HG03066 (cell line): ENCODE data around the gene CYP2C9.
"Not testable (repeated sequence)": the region's sequence is repeated elsewhere in the genome, so short reads cannot be mapped to it uniquely, and the experiment has no call there.

Source experiments
- ATAC-seq: cut with Tn5 transposase; IDR thresholded peaks from one replicate; pipeline ENCODE4 v1.9.1; 2021; ENCODE audit warnings: low read depth; ENCODE audit not compliant: unreplicated experiment

The CYP2C9 gene

DNA sequence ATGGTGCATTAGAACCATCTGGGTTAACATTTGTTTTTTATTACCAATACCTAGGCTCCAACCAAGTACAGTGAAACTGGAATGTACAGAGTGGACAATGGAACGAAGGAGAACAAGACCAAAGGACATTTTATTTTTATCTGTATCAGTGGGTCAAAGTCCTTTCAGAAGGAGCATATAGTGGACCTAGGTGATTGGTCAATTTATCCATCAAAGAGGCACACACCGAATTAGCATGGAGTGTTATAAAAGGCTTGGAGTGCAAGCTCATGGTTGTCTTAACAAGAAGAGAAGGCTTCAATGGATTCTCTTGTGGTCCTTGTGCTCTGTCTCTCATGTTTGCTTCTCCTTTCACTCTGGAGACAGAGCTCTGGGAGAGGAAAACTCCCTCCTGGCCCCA is at the start of gene CYP2C9:
Gene CYP2C9 (plus strand): TSS at position 276 of the 400 bp plus-strand sequence. CDS start 25 bp downstream, at position 301.
- ATAC-seq = no peak

DNA sequence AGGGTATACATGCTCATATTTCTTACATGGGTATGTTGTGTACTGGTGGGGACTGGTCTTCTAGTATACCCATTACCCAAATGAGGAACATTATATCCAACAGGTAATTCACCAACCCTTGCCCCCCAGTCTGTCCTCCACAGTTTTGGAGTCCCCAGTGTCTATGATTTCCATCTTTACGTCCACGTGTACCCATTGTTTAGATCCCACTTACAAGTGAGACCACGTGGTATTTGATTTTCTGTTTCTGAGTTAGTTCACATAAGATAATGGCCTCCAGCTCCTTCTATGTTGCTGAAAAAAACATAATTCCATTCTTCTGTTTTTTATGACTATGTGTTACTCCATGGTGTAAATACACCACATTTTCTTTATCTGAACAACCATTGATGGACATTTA is 49.3 kb upstream of the CYP2C9 start:
- ATAC-seq = no peak

DNA sequence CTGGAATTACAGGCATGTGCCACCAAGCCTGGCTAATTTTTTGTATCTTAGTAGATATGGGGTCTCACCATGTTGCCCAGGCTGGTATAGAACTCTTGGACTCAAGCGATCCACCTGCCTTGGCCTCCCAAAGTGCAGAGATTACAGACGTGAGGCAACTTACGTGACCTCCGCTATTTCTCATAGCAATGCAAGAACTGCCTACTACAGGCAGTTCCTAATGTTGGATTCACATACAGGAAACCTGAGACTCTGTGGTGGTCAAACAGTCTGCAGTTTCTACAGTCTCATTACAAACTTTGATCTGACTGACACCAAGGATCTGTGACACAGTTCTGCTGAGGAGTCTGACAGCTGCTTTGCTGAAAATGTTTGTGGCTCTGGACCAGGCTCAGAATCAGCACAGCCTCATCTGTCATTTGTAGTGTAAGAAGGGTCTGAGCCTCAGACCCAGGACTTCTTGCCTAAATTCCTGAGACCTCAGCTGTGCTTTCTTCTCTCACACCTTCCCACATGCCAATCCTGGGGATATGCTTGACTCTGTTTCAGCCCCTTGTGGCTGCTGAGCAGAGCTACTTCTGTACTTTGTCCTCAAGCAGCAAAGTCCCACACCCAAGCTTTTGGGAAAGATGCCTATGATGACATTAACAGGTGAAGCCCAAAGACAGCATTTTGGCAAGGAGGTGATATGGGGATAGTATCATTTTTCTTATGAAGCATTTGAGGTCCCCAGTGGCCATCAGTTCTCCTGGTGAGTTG is 48.0 kb upstream of the CYP2C9 start:
- no peak for ATAC-seq

DNA sequence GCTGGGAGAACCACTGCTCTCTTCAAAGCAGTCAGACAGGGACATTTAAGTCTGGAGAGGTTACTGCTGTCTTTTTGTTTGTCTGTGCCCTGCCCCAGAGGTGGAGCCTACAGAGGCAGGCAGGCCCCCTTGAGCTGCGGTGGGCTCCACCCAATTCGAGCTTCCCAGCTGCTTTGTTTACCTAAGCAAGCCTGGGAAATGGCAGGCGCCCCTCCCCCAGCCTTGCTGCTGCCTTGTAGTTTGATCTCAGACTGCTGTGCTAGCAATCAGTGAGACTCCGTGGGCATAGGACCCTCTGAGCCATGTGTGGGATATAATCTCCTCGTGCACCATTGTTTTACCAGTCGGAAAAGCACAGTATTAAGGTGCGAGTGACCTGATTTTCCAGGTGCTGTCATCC is 40.0 kb upstream of the CYP2C9 start:
- ATAC-seq = not testable (repeated sequence)

DNA sequence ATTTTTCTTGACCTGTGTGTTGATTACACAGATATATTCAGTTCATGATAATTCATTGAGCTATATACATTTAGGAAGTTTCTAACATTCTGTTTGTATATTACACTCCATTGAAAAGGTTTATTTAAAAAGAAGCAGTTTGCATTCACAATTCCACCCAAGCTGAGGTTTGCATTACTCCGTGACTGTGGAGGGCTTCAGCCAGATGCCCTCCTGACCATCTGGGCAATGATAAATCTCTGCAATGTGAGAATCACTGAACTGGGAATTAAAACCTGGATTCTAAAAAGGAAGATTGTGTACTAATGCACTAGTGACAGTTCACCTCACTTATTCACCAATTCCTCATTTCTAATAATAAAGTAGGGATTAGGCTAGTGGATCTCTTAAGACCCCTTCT is 36.4 kb upstream of the CYP2C9 start:
- ATAC-seq = no peak

DNA sequence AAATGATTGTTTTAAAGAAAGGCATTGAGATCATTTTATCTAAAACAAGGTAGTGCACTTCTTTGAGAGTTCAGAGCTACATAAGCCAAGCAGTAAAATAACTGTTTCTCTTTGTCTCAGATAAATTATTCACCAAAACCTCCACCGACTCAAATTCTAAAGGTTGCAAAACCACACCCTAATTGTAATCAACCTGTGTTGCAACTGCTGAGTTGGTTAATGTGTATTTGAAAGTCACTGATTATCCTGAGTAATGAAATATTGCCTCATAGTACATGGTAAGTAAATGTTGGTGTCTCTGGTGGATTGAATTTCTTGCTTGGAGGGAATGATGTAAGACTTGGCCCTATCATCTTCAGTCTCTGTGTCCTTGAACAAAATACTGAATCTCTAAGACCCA is 35.9 kb upstream of the CYP2C9 start:
- no peak for ATAC-seq

DNA sequence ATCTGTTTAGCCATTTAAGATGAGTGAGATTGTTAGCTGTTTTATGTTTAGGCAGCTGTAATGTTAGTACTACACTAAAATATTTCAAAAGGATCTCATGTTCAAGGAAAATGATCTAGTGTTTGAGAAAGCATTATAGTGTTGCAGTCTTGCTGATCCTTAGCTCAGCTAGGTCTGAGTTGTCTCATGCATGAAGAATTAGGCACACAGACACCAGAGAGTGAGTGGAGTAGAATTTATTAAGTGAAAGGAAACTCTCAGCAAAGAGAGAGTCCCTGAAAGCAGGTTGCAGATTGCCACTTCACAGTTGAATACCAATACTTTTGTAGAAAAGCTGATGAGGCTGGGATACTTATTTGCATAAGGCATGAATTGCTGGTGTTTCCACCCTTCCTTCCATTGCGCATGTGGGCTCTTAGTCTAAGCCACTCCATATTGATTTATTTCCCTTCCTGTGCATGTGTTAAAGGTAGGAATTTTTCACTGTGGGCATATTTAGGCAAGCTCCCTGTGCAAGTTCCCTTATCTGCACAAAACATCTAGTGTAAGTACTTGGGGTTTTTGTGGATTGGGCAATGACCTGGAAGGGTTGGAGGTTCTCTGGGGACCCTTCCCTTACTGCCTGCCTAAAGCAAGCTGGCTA is 33.8 kb upstream of the CYP2C9 start:
- ATAC-seq = not testable (repeated sequence)

DNA sequence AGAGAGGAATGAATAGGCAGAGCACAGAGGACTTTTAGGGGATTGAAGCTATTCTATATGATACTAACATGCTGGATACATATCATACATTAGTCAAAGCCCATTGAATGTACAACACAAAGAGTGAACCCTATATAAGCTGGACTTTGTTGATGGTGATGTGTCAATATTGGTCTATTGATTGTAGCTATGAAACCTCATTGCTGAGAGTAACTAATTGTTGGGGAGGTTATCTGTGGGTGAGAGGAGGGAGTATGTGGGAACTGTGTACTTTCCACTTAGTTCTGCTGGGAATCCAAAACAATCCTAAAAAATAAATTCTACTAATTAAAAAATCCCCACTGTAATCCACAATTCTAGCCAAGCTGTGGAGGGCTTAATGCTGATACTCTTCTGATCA is 22.0 kb upstream of the CYP2C9 start:
- no peak for ATAC-seq

DNA sequence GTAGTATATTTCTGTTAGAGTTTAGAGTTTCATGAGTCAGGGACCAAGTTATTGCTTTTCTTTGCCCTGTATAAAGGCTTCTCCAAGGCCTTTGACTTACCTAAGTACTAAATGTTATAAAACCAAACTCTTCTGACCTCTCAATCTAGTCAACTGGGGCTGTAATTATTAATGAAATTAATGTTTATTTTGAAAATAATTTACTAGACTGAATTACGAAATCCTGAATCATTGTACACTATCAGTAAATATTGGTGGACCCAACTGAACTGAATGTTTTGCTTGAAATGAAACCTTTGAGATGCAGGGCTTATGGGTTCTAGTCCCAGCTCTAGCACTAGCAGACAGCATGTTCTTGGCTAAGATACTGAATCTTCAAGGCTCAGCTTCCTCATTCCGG is 1.7 kb upstream of the CYP2C9 start:
- ATAC-seq = no peak

DNA sequence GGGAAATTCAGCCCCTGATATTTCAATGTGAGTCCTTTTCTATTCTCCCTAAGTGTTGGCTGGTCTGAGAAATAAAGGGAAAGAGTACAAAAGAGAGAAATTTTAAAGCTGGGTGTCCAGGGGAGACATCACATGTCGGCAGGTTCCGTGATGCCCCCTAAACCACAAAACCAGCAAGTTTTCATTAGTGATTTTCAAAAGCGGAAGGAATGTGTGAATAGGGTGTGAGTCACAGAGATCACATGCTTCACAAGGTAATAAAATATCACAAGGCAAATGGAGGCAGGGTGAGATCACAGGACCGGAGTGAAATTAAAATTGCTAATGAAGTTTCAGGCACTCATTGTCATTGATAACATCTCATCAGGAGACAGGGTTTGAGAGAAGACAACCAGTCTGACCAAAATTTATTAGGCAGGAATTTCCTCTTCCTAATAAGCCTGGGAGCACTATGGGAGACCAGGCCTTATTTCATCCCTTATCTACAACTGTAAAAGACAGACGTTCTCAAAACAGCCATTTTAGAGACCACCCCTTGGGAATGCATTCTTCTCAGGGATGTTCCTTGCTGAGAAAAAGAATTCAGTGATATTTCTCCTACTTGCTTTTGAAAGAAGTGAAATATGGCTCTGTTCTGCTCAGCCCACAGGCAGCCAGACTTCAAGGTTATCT is 5.1 kb downstream of the CYP2C9 start:
- ATAC-seq = not testable (repeated sequence)

DNA sequence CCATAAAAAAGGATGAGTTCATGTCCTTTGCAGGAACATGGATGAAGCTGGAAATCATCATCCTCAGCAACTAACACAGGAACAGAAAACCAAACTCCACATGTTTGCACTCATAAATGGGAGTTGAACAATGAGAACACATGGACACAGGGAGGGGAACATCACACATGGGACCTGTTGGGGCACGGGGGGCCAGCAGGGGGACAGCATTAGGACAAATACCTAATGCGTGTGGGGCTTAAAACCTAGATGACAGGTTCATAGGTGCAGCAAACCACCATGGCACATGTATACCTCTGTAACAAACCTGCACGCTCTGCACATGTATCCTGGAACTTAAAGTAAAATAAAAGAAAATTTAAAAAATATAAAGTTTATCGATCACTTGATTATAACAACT is 7.7 kb downstream of the CYP2C9 start:
- not testable (repeated sequence) for ATAC-seq

DNA sequence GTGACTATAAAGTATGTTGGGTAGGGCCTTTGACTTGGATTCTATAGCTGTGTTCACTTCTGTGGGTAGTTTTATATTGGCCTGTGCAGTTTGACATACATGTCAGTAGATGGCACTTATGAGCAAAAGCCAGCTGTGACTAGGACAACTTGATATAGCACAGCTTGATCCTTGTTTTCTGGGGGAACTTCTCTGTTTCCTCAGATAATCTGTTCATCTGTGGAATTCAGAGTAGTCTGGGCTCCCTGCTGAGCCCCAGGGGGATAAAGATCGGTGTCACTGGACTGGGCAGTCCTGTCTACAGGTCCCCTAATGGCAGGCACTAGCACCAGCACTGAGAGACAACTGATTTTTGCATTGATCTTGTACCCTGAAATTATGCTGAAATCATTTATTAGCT is 25.4 kb downstream of the CYP2C9 start:
- ATAC-seq = peak; percentile 75

DNA sequence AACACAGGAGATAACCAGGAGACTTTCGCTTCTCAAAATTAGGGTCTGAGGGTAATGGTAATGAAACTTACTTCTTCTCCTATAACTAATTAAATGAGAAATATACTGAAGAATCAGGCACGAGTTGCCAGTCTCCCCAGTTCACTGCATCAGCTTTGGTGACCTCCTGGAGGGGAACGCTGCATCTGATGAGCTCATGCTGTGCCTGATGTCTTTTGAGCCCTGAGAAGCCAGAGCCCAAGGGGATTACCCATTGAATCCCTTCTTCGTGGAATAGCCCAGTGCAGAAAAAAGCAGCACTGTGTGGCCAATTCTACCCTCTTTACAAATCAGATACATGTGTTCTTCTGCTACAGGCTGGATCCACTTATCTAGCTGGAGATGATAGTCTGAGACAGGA is 45.1 kb downstream of the CYP2C9 start:
- no peak for ATAC-seq

DNA sequence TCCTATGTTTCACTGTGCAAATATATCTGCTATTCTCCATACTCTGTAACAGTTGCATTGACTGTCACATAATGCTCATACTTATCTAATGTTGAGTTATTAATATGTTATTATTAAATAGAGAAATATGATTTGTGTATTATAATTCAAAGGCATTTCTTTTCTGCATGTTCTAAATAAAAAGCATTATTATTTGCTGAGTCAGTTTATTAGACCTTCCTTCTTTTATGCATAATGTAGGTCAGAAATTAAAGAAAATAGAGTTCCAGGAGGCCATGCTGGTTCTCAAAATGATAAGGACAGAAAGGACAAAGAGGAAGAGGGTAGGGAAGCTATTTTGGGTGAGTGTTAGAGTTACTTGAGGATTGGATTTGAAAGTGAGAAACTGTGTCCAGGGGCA is 50.7 kb downstream of the CYP2C9 start:
- ATAC-seq = no peak

DNA sequence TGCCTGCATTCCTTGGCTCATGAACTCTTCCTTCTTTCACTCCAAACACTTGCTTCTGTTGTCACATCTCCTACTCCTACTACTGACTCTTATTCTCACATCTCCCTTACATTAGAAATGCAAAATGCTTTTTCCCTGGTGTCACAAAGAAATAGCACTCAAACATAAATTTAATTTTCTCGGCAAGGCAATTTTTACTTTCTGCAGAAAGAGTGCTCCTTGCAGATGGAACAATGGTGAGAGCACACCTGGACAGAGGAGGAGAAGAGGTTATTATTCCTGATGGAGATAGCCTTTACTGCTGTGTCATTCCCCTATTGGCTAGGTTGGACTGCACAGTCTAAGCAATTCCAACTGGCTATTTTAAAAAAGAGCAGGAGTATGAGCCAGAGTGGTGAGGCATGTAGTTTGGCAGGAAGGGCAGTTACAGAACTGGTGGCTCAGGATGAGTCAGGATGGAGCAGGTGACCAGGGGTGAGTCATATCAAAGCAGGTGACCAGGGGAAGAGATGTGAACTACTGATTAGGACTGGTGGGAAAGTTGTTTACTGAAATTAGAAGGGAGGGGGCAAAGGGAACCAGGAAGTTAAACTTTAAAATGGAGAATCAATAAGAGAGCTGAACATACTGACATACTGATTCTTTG is 52.9 kb downstream of the CYP2C9 start:
- no peak for ATAC-seq

DNA sequence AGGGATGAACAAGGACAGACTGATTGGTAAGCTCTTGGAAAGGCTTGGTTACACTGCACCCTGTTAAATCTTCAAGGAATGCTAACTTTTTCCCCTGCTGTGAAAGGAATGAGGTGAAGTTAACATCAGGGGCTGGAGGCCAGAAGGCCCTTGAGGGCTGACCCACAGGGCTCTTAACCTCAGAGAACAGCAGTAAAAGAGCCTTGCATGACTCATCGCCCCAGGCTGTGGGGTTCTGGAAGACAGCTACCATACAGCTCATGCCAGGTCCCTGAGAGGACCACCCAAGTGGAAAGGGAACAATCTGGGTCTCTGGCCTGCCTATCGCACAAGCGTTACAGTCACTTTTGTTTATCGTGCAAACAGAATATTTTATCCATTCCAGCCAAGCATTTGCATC is 54.4 kb downstream of the CYP2C9 start:
- ATAC-seq = no peak

DNA sequence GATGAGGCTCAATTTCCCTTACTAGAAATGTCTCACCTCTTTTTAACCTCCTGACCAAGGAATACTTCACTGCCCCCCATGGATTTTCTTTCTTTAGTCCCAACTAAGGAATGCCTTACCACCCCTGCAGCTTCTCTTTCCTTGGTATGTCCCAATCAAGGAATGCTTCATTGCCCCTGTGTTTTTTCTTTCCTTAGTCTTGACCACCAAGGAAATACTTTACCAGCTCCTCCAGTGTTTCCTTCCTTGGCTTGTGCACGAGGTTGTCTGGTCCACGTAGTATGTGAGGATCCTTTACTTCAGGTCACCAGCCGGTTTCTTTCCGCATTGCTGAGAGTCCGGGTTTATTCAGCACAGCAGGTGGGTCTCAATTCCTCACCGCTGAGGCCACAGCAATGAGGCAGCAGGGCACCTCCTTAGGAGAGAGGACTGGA is 59.3 kb downstream of the CYP2C9 start:
- no peak for ATAC-seq

DNA sequence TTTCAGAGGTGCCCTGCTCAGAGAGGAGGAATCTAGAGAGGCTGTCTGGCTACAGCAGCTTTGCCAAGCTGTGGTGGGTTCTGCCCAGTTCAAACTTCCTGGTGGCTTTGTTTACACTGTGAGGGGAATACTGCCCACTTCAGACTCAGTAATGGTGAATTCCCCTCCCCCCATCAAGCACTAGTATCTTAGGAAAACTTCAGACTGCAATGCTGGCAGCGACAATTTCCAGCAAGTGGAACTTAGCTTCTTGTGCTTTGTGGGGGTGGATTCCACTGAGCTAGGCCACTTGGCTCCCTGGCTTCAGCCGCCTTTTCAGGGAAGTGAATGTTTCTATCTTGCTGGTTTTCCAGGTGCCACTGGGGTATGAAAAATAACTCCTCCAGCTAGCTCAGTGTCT is 88.0 kb downstream of the CYP2C9 start:
- no peak for ATAC-seq

DNA sequence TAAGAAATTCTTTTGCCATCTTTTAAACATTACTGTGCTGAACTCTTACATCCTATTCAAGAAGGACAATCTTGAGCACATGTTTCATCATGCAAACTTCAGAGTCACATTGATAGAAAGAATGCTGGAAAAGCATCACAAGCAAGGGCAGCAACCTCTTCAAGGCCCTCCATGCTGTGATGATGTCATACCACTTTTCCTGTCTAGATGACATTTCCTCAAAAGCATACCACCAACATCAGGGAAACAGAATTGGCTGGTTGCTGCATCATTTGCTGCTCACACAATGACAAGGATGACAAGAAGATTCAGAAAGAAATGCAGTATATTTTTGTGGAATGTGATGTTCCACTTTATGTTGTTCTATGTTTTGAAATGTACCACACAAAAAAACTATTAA is 93.2 kb downstream of the CYP2C9 start:
- ATAC-seq = no peak

DNA sequence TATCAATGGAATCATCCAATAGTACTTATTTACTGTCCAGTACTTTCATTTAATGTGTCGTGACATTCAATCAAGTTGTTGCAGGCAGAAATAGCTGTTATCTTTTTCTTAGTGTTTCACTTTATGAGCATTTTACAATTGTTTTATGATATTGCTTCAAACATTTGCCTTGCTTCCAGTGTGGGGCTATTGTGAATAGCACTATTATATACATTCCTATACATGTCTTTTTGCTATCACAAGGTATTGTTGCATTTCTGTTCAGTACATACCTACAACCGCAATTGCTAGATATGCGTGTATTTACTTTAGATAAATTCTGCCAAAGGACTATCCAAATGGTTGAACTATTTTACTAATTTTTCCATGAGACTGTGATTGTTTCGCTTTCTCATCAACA is 95.9 kb downstream of the CYP2C9 start:
- no peak for ATAC-seq
